PFSK-1 (cell line): ENCODE data around the gene SFMBT2.

Experiments
- FOXP2 ChIP-seq: optimal IDR thresholded peaks from 2 replicates; pipeline ENCODE3; 2011; ENCODE audit warnings: borderline replicate concordance, control low read depth, inconsistent platforms; ENCODE audit not compliant: insufficient read depth; ENCODE audit errors: extremely low read length, extremely low read depth
- POLR2AphosphoS5 ChIP-seq: IDR thresholded peaks from 2 replicates; pipeline ENCODE4 v1.6.1; 2012; ENCODE audit warnings: low read depth, mild to moderate bottlenecking, control low read depth, low read length, moderate library complexity
- SIN3A ChIP-seq: IDR thresholded peaks from 2 replicates; pipeline ENCODE4 v1.6.1; 2012; ENCODE audit warnings: mild to moderate bottlenecking, low read length, moderate library complexity, borderline replicate concordance; ENCODE audit not compliant: insufficient read depth
- TAF1 ChIP-seq: IDR thresholded peaks from 2 replicates; pipeline ENCODE4 v1.6.1; 2012; ENCODE audit warnings: low read length, control low read depth, borderline replicate concordance; ENCODE audit not compliant: insufficient read depth
- TF ChIP-seq, protein P1 (sequence below), 2 experiments: IDR thresholded peaks; 2 replicates each; pipeline versions ENCODE4 v1.6.1 to v1.8.0; 2011 to 2012; ENCODE audit warnings: low read depth in 2 of 2, low read length in 2 of 2, control low read depth in 1 of 2, inconsistent platforms in 1 of 2, mild to moderate bottlenecking in 1 of 2, moderate library complexity in 1 of 2; ENCODE audit not compliant: insufficient read depth in 1 of 2

SFMBT2 gene

DNA sequence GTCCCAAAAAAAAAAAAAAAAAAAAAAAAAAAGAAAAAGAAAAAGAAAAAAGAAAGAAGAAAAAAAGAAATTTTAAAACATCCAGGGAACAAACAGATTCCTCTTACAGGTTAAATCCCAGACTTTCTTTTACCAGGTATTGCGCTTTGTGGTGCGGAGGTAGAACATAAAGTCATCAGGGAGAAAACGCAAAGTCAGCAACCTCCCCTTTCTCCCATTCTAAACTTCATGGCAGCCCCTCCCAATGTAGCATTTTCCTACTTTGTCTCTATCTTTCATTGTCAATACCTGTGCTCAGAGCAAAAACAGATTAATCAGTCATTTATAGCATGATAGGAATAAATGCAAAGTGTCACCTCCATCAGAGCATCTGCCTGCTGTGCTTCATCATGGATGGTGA lies 299.7 kb downstream of the SFMBT2 start:
- TF ChIP-seq, protein P1, sequence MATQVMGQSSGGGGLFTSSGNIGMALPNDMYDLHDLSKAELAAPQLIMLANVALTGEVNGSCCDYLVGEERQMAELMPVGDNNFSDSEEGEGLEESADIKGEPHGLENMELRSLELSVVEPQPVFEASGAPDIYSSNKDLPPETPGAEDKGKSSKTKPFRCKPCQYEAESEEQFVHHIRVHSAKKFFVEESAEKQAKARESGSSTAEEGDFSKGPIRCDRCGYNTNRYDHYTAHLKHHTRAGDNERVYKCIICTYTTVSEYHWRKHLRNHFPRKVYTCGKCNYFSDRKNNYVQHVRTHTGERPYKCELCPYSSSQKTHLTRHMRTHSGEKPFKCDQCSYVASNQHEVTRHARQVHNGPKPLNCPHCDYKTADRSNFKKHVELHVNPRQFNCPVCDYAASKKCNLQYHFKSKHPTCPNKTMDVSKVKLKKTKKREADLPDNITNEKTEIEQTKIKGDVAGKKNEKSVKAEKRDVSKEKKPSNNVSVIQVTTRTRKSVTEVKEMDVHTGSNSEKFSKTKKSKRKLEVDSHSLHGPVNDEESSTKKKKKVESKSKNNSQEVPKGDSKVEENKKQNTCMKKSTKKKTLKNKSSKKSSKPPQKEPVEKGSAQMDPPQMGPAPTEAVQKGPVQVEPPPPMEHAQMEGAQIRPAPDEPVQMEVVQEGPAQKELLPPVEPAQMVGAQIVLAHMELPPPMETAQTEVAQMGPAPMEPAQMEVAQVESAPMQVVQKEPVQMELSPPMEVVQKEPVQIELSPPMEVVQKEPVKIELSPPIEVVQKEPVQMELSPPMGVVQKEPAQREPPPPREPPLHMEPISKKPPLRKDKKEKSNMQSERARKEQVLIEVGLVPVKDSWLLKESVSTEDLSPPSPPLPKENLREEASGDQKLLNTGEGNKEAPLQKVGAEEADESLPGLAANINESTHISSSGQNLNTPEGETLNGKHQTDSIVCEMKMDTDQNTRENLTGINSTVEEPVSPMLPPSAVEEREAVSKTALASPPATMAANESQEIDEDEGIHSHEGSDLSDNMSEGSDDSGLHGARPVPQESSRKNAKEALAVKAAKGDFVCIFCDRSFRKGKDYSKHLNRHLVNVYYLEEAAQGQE (IDR thresholded peaks at IDR 0.05; ENCODE audit: insufficient read depth in 1 of 2, low read depth in 2 of 2, low read length in 2 of 2): no peak
- no peak for TF ChIP-seq TAF1
- no peak for TF ChIP-seq FOXP2
- TF ChIP-seq POLR2AphosphoS5: no peak
- TF ChIP-seq SIN3A: no peak
